Endothelial cell of umbilical vein (primary cell): ENCODE data around the gene KISS1R.

Source experiments
- EZH2 ChIP-seq: IDR thresholded peaks from 2 replicates; pipeline ENCODE4 v1.6.1; 2012; ENCODE audit warnings: borderline replicate concordance, low read depth, mild to moderate bottlenecking, moderate library complexity, low read length, inconsistent platforms; ENCODE audit not compliant: severe bottlenecking
- POLR2AphosphoS5 ChIP-seq: IDR thresholded peaks from 2 replicates; pipeline ENCODE4 v1.6.1; 2012; ENCODE audit warnings: low read depth, mild to moderate bottlenecking, control low read depth, low read length, moderate library complexity; ENCODE audit not compliant: insufficient read depth
- TF ChIP-seq, protein P1 (sequence below), 2 donors: IDR thresholded peaks; 1 replicate in 1 of 2; 2 replicates in 1 of 2; pipeline ENCODE4 v1.5.1; 2011; ENCODE audit warnings: low read length in 2 of 2, mild to moderate bottlenecking in 2 of 2, moderate library complexity in 2 of 2, control low read depth in 1 of 2, inconsistent platforms in 1 of 2, low read depth in 1 of 2; ENCODE audit not compliant: insufficient read depth in 1 of 2; ENCODE audit errors: extremely low read depth in 1 of 2

DNA sequence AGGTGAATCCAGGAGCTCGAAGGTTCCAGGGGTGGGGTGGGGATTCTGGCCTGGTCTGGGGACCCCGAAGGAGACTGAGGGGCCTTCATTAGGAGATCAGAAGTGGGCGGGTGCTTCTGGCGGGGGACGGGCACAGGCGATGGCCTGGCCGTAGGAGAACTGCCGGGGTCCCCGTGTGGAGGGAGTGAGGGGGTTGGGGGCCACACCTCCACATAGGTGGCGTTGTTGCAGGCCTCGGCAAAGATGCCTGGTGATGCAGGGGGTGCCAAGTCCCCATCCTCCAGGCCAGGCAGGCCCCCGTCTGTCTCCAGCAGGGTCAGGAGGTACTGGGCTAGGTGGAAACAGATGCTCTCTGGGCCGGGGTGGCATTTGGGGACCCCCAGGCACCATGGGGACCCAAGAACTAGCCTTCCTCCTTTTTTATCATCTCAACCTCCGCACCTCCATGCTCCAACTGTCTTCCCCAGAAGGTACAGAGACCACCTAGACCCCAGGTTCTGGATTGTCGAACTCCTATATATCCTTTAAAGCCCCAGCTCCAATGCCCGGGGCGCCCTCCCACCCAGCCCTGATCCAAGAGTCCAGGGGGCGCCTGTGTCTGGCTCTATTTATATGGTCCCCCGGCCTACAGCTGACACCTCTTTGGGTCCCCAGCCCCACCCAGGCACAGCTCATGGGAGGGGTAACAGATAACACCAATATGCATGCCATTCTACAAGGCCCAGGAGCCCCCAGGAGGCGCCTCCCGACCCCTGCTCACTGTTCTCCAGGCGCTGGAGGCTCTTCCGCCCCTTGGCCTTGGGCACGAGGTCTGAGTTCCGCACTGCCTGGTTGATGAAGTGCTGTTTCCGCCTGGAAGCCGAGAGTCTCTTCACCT lies 15.7 kb upstream of the KISS1R start:
- TF ChIP-seq, protein P1, sequence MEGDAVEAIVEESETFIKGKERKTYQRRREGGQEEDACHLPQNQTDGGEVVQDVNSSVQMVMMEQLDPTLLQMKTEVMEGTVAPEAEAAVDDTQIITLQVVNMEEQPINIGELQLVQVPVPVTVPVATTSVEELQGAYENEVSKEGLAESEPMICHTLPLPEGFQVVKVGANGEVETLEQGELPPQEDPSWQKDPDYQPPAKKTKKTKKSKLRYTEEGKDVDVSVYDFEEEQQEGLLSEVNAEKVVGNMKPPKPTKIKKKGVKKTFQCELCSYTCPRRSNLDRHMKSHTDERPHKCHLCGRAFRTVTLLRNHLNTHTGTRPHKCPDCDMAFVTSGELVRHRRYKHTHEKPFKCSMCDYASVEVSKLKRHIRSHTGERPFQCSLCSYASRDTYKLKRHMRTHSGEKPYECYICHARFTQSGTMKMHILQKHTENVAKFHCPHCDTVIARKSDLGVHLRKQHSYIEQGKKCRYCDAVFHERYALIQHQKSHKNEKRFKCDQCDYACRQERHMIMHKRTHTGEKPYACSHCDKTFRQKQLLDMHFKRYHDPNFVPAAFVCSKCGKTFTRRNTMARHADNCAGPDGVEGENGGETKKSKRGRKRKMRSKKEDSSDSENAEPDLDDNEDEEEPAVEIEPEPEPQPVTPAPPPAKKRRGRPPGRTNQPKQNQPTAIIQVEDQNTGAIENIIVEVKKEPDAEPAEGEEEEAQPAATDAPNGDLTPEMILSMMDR (IDR thresholded peaks at IDR 0.05; ENCODE audit: extremely low read depth in 1 of 2, insufficient read depth in 1 of 2, low read depth in 1 of 2, low read length in 2 of 2) = no peak
- TF ChIP-seq POLR2AphosphoS5 = no peak
- TF ChIP-seq EZH2 = no peak
